GM18502 (cell line): ENCODE measurements around the gene SMAD9.
"Not testable (repeated sequence)": the region's sequence is repeated elsewhere in the genome, so short reads cannot be mapped to it uniquely, and the experiment has no call there.

Experiments used
- ATAC-seq: cut with Tn5 transposase; IDR thresholded peaks from one replicate; pipeline ENCODE4 v1.9.1; 2021; ENCODE audit warnings: mild to moderate bottlenecking; ENCODE audit not compliant: unreplicated experiment, poor library complexity

SMAD9 gene

DNA sequence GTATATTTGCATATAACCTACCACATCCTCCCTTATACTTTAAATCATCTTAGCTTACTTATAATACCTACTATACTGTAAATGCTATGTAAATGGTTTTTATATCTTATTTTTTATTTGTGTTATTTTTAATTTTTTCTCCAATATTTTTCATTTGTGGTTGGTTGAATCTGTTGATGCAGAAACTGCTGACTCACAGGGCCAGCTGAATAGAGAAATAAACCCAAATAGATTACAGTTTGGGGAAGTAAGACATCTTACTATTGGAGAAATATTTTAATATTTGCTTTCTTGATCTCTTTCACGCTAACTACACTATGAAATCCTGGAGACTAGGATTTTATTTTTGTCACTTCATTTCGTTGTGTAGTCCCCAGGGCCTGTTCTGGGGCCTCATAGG is 7.1 kb downstream of the SMAD9 start:
- no peak for ATAC-seq

DNA sequence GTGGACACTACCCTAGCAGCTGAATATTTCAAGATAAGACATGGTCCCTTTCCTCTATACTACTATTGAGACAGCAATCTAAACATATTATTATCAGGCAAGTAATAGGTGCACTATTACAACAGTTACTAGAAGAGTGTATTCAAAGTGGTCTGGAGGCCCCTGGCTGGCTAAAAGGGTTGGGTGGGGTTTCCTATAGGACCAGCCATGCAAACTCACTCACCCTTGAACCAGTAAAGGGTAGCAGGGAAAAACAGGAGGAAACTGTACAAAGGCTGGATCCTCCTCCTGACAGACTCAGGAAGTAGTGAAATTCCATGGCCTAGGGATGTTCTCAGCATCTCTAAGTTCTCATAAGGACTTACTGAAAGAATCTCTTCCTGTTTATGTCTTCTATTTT is 7.7 kb downstream of the SMAD9 start:
- no peak for ATAC-seq

DNA sequence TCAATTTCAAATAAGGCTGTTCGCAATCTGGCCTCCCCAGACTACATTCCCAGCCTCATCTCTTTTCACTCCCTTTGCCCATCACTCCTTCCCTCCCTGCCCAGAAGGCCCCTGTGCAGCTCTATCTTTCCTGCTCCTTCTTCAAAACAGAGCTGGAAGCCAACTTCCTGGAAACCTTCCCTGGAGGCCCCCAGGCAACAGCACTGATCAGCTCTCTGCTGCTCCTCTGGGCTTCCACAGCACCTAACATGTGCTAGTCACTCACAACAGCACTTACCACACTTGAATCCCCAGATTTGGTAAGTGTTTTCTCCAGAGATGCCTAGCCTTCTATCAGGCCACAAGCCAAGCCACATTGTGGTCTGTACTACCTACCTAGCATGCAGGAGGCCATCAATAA is 9.5 kb downstream of the SMAD9 start:
- ATAC-seq: no peak

DNA sequence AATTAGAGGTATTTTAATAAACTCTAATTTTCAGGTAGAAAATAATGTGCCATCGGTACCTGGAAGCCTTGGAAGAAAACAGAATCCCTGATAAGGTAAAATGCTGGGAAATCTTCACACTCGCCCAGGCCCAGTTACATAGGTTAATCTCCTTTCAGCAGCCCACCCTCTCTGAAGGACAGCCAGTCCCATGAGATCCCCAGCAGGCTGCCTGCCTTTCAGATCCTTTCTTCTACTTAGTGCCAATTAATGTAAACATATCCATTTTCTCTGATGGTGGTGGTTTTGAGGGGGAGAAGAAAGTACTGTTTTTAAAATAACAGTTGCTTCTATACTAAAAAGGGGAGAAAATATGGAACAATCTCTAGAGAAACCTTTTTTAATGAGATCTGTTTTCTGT is 12.2 kb downstream of the SMAD9 start:
- no peak for ATAC-seq

GRCh38 chr13:36907266-36907665 is 12.8 kb downstream of the SMAD9 start:
- no peak for ATAC-seq

DNA sequence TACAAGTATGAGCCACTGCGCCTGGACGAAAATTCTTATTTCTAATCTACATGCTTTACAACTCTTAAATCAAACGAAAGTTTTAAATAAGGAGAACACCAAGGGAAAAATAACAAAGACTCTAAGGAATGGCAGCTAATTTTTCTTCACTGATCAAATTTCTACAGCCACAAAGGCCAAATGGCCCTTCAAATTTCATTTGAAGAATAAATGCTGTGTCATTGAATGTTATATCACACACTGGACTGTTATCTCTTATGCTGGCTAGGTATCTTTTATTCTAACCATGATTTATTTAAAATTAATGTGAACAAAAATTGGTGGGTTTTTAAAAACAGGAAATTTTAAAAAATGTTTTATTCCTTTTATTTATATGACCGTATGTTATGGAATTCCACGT is 14.1 kb downstream of the SMAD9 start:
- ATAC-seq: no peak

GRCh38 chr13:36903925-36904595 is 16.0 kb downstream of the SMAD9 start:
- no peak for ATAC-seq

- no peak for ATAC-seq
Measured at GRCh38 chr13:36897054-36897616, 22.9 kb downstream of the SMAD9 start.

GRCh38 chr13:36891752-36892151 is 28.3 kb downstream of the SMAD9 start:
- no peak for ATAC-seq

- ATAC-seq: no peak
Measured at GRCh38 chr13:36888645-36889044, 31.4 kb downstream of the SMAD9 start.

DNA sequence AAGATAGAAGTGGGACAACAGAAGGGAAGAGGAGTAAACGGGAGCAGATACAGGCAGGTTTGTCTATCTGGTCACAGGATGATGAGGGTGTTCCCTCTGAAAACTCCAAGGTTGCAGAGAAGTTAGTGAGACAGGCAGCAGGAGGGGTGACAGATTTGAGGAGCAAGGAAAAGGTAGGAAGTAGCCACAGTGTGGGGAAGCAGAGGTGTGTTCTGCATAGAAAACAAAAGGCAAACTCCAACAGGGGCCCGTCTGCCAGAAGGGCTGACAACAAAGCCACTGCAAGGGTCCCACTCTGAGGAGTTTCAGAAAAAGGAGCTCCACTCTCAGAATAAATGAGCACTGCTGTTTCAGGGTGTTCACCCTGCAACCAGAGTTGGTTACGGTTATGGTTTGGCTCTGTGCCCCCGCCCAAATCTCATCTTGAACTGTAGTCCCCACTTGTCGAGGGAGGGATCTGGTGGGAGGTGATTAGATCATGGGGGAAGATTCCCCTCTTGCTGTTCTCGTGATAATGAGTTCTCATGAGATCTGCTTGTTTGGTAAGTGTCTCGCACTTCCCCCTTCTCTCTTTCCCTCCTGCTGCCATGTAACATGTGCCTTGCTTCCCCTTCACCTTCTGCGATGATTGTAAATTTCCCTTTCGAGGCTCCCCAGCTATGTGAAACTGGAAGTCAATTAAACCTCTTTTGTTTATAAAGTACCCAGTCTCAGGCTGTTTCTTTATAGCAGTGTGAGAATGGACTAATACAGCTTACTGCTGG is 32.1 kb downstream of the SMAD9 start:
- ATAC-seq: peak; percentile 85

GRCh38 chr13:36885901-36886300 is 34.1 kb downstream of the SMAD9 start:
- no peak for ATAC-seq

DNA sequence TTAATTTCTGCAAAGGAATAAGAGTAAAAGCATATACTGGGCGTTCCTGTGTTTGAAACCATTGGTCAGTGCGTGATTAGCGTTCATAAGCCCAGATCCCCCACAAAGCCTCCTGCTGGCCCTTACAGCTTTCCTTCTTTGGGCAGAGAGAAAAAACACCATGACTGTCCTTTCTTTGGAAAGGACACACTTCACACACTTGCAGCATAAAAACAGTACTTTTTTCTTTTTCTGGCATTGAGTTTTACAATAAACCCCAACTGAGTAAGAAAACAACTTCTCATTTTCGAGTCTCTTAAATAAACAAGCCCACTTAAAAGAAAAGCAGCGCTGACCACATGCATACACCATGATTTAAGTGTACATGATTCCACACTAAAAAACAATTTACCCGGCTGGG is 35.8 kb downstream of the SMAD9 start:
- ATAC-seq: no peak

DNA sequence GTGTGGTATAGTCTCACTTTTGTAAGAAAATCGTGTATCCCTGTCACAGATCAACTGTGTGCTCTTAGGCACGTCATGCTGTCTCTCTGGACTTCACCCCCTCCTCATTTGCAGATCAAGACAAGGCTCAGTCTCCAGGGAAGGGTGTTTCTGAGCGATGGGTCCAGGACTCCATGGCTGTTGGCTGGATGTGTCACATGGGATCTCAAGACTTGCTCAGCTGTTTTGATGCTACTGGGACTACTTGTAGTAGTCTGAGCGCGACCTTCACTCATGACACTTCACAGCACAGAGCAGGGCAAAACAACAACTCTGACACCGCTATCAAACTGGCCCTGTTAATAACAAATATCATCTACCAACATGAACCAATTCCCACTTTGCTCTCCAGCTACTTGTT is 36.2 kb downstream of the SMAD9 start:
- no peak for ATAC-seq

DNA sequence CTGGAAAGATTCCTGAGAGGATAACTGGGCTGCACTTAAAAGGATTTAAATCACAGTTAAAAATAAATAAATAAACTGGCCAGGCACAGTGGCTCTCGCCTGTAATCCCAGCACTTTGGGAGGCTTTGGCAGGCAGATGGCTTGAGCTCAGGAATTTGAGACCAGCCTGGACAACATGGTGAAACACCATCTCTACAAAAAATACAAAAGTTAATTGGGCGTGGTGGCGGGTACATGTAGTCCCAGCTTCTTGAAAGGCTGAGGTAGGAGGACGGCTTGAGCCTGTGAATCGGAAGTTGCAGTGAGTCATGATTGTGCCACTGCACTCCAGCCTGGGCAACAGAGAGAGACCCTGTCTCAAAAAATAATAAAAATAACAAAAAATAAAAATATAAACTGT is 36.6 kb downstream of the SMAD9 start:
- not testable (repeated sequence) for ATAC-seq

GRCh38 chr13:36882829-36883390 is 37.1 kb downstream of the SMAD9 start:
- ATAC-seq: no peak

DNA sequence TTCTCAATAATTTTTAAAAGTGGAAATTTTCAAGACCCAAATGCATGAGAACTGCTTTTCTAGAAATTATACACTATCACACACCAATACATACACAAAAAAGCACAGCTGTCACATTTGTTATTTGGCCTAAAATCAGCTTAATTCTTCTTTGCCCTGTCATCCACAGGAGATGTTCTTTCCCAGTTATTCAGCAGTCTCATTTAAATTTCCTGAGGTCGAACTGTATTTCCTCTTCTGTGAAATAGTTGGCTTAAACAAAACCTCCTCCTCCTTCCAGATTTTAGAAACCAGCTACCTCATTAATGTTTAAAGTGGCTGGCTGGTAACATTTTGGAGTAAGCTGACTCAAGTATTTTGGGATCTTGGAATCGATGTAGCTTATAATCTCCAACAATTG is 39.1 kb downstream of the SMAD9 start:
- no peak for ATAC-seq

DNA sequence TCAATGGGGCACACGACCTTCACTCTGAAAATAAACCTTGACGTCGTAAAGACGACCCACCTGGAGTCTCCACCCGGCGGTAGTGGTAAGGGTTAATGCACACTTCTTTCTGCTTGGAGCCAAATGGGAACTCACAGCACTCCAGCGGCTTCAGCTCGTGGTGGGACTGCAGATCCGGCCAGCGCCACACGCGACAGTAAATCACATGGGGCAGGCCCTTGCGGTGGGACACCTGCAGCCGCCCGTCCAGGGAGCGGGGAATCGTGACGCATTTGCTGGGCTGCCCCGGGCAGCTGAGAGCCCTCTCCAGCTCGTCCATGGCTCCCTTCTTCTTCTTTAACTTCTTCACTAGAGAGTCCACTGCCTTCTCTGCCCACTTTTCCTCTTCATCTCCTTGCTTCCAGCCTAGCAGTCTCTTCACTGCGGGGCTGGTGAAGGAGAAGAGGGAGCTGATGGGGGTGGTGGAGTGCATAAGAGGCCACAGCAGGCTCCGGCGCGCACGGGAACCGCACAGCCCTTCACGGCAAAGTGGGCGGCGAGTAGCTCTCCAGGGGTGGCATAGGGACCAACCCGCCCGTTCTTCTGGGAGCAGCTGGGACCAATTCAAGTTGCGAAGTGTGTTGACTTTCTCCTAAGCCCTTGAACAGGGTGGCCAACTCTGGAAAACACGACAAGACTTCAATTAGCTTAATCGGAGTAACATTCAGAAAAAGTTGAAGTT is 40.7 kb downstream of the SMAD9 start:
- no peak for ATAC-seq

DNA sequence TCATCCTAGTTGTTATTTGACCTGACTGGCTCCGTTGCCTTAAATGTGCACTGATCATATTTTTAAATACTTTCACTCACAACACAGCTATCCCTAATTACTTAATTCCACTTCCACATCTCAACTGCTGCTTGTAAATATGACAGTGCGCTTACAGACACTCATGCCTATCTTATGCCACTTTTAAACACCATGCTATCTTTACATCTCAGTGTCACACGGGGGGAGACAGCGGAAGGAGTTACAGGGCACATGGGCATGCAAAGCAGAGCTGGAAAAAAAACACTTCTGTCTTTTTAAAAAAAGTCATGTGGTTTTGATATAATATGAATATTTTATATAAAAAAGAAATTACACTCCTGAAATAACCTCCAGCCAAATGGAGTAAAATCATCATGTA is 44.1 kb downstream of the SMAD9 start:
- no peak for ATAC-seq

- no peak for ATAC-seq
Measured at GRCh38 chr13:36875431-36875830, 44.6 kb downstream of the SMAD9 start.

GRCh38 chr13:36872621-36873020 is 47.4 kb downstream of the SMAD9 start:
- ATAC-seq: no peak
